ENCODE data around the gene GRIN2A.

The GRIN2A gene

DNA sequence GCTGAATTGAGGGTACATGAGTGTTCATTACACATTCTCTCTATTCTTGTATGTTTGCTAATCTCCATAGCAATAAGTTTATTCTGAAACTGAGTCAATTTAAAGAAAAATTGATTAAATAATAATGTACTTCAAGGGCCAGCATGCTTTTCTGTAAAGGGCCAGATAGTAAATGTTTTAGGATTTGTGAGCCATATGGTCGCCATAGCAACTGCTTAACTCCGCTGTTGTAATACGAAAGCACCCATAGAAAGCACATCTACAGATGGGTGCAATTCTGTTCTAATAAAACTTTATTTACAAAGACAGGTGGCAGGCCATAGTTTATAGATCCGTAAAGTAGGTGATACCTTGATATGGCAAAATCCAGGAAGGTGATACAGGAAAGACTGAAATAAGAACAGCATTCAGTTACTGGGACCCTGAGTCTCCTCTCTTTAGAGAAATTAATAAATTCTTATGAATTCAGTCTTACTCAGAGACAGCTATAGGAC, 36.6 kb downstream of the GRIN2A start:
- no peak overlapping the region for H3K4me3 Mint-ChIP-seq
- DNase-seq: no peak
- H3K27me3 Mint-ChIP-seq (ENCODE audit: low read depth, poor library complexity): peaks cover 7% of the 10 kb centered on the region
- H3K9me3 Mint-ChIP-seq: no peaks in the 10 kb centered on the region
- no peak overlapping the region for H3K27ac Mint-ChIP-seq
- H3K36me3 Mint-ChIP-seq (ENCODE audit: low read depth): no peaks in the 10 kb centered on the region
- TF ChIP-seq, protein P1, sequence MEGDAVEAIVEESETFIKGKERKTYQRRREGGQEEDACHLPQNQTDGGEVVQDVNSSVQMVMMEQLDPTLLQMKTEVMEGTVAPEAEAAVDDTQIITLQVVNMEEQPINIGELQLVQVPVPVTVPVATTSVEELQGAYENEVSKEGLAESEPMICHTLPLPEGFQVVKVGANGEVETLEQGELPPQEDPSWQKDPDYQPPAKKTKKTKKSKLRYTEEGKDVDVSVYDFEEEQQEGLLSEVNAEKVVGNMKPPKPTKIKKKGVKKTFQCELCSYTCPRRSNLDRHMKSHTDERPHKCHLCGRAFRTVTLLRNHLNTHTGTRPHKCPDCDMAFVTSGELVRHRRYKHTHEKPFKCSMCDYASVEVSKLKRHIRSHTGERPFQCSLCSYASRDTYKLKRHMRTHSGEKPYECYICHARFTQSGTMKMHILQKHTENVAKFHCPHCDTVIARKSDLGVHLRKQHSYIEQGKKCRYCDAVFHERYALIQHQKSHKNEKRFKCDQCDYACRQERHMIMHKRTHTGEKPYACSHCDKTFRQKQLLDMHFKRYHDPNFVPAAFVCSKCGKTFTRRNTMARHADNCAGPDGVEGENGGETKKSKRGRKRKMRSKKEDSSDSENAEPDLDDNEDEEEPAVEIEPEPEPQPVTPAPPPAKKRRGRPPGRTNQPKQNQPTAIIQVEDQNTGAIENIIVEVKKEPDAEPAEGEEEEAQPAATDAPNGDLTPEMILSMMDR (IDR thresholded peaks at IDR 0.05): no peak
- H3K4me1 Mint-ChIP-seq: peaks cover 17% of the 10 kb centered on the region

DNA sequence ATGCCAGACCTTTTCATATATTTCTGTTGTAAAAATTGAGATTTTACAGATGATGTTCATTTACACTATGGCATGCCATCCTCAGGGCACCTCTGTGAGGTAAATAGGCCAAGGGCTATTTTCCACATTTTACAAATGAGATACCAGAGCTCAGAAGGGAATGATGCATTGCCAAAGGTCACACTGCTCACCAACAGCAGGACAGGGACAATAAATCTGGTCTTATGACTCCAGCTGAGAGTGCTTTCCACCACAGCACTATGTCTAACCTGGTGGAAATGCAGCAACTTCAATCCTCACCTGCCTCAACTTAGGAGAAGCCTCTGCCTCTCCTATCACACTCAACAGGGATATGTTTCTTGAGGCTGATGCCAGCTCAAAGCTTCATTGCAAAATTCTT, 40.6 kb downstream of the GRIN2A start:
- Mint-ChIP-seq H3K36me3 (ENCODE audit: low read depth) (no peaks in the 10 kb centered on the region), H3K4me3 (no peak overlapping the region), H3K9me3 (no peaks in the 10 kb centered on the region), H3K27ac (peak overlapping the region; percentile 50), H3K4me1 (peaks cover 6% of the 10 kb centered on the region), H3K27me3 (ENCODE audit: low read depth, poor library complexity) (no peaks in the 10 kb centered on the region)
- DNase-seq: no peak
- TF ChIP-seq, protein P1 (IDR thresholded peaks at IDR 0.05): no peak

DNA sequence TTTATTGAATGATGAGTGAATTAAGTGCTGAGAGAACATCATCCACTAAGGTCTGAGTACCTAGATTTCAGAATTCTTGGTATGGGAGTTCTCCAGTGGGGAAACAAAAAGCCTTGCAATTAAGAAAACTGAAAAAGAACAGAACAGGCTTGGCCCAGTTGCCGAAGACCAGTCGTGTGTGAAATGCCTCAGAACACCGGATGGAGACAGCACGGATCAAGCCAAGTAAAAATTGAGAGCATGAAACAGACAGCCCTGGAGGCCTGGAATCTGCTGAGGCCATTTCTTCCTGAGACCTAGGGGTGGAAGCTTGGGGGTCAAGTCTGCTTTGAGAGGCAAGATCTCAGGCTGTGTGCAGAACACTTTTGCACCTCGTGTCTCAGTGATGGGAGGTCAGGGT, 43.3 kb downstream of the GRIN2A start:
- Mint-ChIP-seq H3K4me3 (no peak overlapping the region), H3K4me1 (peaks cover 6% of the 10 kb centered on the region), H3K27me3 (ENCODE audit: low read depth, poor library complexity) (no peaks in the 10 kb centered on the region), H3K9me3 (no peaks in the 10 kb centered on the region), H3K27ac (no peak overlapping the region), H3K36me3 (ENCODE audit: low read depth) (no peaks in the 10 kb centered on the region)
- TF ChIP-seq, protein P1 (IDR thresholded peaks at IDR 0.05): no peak
- no peak for DNase-seq

DNA sequence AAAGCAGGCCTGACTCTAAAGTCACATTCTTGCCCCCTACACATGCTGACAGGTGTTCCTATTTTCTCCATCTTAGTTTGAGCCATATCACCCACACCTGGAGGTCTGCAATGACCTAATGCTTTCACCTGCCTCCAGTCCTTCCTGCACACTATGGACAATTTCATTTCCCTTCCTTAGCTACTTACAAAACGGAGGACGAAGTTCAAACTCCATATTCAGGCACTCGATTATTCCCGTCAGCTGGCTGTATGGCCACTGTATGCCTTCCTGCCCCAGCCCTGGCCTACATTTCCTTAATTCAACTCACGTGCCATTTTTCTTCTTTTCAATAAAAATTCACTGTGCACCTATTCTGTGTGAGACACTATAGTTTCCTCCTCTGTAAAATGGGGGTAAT, 44.9 kb downstream of the GRIN2A start:
- TF ChIP-seq, protein P1 (IDR thresholded peaks at IDR 0.05): no peak
- Mint-ChIP-seq H3K9me3 (peaks cover 5% of the 10 kb centered on the region), H3K4me3 (no peak overlapping the region), H3K4me1 (peaks cover 6% of the 10 kb centered on the region), H3K27ac (no peak overlapping the region), H3K36me3 (ENCODE audit: low read depth) (no peaks in the 10 kb centered on the region), H3K27me3 (ENCODE audit: low read depth, poor library complexity) (no peaks in the 10 kb centered on the region)
- DNase-seq: no peak

DNA sequence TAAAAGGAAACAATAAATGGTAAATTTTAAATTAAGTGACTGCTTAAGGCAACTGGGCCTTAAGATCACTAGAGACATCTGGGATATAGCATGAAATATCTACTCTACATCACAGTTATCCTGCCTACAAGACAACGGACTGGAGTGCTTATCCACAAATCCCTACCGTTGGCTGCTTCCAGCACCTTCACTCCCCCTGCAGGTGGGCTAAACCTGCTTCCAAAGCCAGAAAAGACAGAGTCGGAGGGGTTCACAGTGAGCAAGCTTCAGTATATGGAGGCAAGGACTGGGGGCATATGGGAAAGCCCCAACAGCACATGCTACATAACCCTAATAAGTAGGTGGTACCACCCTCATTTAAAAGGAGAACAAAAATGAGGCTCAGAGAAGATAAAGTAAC, 45.3 kb downstream of the GRIN2A start:
- DNase-seq: no peak
- peaks cover 3% of the 10 kb centered on the region for H3K4me1 Mint-ChIP-seq
- TF ChIP-seq, protein P1 (IDR thresholded peaks at IDR 0.05): no peak
- no peaks in the 10 kb centered on the region for H3K36me3 Mint-ChIP-seq (ENCODE audit: low read depth)
- H3K9me3 Mint-ChIP-seq: peaks cover 5% of the 10 kb centered on the region
- no peaks in the 10 kb centered on the region for H3K27me3 Mint-ChIP-seq (ENCODE audit: low read depth, poor library complexity)
- no peak overlapping the region for H3K4me3 Mint-ChIP-seq
- no peak overlapping the region for H3K27ac Mint-ChIP-seq

DNA sequence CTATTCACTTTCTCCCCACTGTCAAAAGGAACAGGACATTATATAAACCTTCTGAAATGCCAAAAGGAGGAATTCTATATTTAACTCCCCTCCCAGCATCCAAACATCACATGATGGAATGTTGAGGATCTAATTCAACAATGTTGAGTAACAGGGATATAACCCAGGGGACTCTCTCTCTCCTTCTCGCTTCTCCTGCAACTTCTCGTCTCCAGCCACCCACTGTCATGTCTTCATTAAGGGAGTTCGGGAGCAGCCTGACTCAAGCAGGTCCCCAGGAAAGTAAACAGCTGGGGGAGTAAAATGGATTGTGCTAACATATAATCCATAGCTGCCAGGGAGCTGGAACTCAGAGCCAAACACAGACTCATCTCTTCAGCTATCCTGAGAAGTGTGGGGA, 51.7 kb downstream of the GRIN2A start:
- H3K36me3 Mint-ChIP-seq (ENCODE audit: low read depth): no peaks in the 10 kb centered on the region
- DNase-seq: no peak
- peaks cover 5% of the 10 kb centered on the region for H3K9me3 Mint-ChIP-seq
- H3K4me3 Mint-ChIP-seq: no peak overlapping the region
- TF ChIP-seq, protein P1 (IDR thresholded peaks at IDR 0.05): no peak
- H3K4me1 Mint-ChIP-seq: no peaks in the 10 kb centered on the region
- no peak overlapping the region for H3K27ac Mint-ChIP-seq
- peaks cover 5% of the 10 kb centered on the region for H3K27me3 Mint-ChIP-seq (ENCODE audit: low read depth, poor library complexity)

All from nephron progenitor cell (in vitro differentiated cells).